HG03135 (cell line): ENCODE data around the gene COX8A.

Experiments
- ATAC-seq: cut with Tn5 transposase; IDR thresholded peaks from one replicate; pipeline ENCODE4 v1.9.1; 2021; ENCODE audit warnings: mild to moderate bottlenecking, moderate library complexity; ENCODE audit not compliant: unreplicated experiment

Gene COX8A

DNA sequence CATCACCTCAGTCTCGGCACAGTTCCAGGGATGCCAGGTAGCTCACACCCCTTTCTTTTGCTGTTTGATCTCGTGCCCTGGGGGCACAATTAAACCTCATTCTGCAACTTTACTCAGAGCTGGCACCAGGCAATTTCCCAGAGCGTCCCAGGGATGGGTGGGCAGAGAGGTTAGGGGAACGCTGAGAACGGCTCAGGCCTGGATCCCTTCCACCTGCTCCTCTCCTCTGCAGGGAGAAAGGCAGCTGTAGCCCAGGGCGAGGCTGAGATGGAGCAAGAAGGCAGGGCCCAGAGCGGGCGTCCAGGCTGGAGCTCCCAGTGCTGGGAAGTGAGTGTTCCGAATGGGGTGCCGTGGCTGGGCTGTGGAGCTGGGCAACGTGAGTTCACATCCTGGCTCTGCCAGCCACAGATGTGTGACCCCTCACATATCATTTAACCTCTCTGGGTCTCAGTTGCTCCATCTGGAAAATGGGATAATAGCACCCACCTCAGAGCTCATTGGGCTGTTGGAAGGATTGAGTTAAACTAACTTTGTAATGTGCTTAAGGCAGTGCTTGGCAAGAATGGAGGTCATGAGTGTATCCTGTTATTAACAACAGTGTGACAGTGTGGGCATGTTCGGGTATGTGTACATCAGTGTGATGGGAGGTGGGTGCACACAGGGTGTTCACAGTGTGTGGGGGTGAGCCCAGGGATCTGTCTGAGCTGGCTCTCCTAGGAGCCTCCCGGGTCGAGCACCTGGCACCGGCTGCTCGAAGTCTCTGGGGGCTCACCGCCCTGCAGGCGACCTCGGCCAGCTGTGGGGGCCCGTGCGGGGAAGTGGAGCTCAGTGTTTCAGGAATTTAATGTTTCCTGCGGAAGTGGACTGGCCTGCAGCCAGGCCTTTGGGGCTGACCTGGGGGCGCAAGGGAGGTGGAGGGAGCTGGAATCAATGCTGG, 27.3 kb downstream of the COX8A start:
- no peak for ATAC-seq

DNA sequence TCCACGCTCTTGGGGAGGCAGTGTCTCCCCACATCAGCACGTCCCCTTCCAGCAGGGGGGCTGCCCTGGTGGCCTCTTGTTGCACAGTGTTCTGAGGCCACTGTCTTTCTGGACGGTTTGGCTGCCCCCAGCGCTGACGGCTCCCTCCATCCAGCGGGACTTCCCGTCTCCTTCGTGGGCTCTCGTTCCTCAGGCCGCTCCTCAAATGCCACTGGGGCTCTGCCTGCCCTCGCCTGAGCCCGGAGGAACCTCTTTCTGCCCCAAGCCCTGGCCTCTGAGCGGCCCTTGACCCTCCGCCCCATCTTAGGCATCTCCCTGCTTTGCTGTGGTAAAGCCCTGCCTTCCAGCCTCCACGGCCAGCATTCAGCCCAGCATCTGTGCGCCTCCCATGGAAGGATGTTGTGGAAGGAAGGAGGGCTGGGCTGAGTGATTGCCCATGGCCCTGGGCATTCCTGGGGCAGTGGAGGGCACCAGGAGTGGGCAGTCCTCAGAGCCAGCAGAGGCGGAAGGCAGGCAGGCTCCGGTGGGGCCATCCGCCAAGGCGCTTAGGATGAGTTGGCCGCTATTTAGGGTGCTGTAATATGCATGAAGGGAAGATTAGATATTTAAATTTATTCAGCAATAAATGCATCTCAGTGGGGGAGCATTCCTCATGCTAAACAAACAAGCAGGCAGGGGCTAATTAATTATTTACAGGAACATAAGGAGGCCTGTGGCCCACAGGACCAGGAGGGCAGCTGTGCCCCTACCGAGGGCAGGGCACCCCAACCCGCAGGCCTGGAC, 29.6 kb downstream of the COX8A start:
- no peak for ATAC-seq

DNA sequence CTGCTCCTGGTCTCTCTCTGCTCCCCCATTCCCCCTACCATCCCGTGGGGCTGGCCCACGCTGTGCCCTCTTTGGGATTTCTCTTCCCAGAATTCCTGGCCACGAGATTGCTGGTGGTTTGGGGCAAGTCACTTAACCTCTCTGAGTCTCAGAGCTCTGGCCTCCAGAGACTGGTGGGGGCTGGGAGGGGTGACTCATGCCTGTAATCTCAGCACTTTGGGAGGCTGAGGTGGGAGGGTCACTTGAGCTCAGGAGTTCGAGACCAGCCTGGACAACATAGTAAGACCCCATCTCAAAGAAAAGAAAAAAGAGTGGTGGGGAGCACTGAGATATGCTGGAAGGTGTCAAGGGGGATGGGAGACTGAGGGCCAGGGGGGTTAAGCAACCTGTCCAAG, 30.2 kb downstream of the COX8A start:
- ATAC-seq: no peak

DNA sequence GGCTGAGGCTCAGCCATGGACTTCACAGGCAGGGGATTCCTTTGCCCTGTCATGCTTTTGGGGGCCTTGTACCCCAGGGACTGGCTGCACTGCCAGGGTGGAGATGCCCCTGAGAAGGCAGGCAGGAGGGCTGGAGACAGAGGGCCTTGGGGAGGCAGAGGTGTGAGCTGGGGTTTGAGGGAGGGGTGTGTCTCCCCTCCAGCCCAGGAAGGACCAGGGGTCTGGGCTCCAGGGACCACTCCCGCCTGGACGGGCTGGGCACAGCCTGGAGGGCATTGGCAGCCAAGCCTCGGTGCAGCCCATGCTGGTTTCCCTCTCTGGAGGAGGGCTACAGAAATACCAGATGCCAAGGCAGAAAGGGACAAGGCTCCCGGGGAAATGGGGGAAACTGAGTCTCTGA, 31.3 kb downstream of the COX8A start:
- no peak for ATAC-seq

DNA sequence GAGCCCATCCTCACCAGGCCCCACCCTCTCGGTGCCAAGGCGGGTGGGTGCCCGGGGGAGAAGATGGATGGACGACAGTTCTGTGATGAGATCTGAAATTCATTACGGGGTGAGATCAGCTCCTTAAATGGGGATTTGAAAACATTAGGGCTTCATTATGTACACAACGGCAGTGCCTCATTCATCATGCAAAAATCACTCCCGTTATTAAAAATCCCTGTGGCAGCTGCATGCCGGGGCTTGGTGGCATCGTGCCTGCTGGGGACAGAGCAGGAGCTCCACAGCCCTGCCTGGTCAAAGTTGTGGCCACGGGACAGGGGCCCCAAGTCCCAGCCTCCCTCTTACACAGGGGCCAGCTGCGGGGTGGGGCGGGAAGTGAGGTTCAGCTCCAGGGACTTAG, 32.0 kb downstream of the COX8A start:
- no peak for ATAC-seq

DNA sequence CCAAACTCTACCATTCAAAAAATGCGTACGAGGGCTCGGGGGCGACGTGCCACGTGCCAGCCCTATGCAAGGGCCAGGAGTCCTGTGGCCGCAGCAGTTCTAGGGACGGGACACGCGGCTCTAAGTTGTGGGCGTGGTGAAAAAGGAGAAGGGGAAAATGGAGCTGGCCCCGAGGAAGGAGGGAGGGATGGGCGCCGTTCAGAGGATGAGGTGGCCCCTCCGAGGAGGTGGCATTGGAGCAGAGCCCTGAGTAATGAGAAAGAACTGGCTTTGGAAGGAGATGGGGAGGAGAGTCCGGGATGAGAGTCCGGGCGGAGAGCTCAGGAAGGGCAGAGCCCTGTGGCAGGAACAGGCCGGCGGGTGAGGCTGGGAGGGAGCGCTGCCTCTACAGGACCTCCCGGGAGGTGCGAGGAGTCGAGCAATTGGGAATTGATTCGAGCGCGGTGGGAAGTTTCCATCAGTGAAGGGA, 32.8 kb downstream of the COX8A start:
- no peak for ATAC-seq

DNA sequence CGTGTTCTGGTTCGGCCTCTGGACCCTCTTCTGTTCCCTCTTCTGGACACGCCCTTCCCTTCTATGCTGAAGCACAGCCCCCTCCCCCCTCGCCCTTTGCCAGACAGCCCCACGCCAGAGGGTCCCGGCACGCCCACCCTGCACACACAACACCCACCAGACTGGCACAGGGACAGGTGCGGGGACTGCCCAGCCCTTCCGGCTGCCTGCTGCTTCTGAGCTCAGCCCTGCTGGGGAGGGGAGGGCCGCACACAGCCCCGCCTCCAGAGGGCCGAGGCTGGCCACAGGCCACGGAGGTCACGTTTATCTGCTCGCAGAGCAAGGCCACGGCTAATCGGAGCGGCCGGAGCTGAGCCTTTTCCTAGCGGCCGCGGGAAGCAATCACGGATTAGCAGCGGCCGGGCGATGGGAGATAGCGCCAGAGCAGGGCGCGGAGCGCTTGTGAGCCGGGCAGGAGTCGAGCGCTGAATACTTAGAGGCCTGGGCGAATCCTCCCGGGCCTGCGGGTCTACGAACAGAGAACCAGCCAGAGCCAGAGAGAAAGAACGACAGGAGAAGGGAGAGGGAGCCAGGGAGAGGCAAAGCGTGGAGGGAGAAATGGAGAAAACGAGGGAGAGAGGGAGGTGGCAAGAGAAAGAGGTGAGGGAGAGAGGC, 33.3 kb downstream of the COX8A start:
- no peak for ATAC-seq

DNA sequence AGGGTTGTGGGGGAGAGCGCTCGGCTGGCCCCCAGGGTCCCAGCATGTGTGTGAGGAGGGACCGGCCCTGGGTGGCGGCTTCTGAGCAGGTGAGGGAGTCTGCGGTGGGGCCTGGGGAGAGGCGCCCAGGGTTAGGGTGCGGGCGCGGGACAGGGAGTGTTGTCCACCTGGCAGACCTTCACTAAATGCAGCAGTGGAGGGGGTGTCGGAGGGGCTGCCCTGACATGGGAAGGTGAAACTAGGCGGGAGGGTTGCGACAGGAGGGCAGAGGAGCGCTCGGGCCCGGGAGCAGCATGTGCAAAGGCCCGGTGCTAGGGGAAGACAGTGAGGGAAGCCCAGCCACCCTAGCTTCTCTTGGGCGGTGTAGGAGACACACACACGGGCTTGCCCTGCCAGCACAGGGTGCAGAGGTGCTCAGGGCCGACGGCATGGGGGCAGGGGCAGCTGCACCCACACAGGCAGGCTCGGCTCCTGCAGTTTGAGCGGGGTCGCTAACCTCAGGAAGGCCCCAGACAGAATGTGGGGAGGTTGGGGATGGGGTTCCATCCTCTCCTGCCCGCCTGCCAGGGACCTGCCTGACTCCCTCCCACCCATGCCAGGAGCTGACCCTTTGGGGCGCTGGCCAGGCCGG, 34.0 kb downstream of the COX8A start:
- no peak for ATAC-seq

DNA sequence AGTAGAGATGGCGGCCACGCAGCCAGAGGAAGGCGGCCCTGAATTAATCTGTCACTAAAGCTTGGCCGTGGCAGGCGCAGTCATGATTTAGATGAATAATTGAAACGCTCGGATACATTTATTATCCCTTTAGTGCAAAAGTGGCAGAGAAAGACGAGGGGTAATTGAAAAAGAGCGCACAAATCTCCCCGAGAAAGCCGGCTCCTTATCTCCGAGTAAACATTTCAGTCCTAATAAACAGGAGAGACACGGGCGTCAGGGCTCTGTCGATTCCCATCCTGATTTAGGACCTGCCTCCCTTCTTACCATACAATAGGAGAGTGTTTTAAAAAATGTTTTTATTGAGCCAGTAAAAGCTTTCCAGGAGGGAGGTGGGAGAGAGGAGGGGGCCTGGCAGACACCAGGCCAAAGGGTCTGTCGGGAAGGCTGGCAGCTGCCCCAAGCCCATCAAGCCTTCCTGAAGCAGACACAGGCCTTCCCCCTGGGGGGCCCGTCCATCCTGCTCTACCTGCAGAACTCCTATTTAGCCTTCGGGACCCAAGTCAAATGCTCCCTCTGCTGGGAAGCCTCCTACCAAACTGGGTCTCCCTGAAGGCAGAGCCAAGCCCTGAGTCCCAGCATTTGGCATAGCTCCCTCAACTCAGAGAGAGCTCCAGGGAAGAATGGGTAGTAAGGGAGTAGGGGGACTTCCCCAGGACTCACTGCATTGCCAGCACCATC, 34.7 kb downstream of the COX8A start:
- no peak for ATAC-seq

DNA sequence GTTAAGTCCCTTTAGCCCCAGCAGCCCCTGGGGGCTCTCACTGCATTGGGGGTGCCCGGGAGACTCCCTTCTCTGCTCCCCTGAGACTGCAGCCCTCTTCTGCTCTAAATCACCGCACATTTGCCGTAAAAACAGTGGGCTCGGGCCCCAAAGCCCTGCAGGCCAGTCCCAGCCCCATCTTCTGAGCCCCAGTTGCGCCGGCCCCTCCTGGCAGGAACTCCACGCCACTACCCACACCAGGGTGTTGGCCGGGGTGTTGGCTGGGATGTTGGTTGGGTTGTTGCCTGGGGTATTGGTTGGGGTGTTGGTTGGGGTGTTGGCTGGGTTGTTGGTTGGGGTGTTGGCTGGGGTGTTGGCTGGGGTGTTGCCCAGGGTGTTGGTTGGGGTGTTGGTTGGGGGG, 35.3 kb downstream of the COX8A start:
- no peak for ATAC-seq

DNA sequence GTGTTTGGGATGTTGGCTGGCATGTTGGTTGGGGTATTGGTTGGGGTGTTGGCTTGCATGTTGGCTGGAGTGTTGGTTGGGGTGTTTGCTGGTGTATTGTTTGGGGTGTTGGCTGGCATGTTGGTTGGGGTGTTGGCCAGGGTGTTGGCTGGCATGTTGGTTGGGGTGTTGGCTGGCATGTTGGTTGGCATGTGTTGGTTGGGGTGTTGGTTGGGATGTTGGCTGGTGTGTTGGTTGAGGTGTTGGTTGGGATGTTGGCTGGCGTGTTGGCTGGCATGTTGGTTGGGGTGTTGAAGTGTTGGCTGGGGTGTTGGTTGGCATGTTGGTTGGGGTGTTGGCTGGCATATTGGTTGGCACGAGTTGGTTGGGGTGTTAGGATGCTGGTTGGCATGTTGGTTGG, 36.4 kb downstream of the COX8A start:
- no peak for ATAC-seq

DNA sequence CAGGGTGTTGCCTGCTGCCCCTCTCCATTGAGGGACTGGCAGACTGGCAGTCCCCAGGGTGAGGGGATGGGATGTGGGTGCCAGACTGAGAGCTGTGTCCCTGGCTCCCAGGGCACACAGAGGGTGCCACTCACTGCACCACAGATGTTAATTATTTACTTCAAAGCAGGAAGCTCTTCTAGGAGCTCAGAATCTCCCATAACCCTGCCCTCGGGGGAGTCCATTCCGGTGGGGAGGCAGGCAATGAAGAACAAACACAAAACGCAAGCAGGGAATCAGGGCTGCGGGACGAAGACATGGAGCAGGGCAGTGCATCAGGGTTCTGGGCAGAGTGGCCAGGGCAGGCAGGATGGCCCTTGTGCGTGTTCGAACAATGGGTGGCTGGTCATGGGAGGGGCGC, 37.0 kb downstream of the COX8A start:
- ATAC-seq: no peak

DNA sequence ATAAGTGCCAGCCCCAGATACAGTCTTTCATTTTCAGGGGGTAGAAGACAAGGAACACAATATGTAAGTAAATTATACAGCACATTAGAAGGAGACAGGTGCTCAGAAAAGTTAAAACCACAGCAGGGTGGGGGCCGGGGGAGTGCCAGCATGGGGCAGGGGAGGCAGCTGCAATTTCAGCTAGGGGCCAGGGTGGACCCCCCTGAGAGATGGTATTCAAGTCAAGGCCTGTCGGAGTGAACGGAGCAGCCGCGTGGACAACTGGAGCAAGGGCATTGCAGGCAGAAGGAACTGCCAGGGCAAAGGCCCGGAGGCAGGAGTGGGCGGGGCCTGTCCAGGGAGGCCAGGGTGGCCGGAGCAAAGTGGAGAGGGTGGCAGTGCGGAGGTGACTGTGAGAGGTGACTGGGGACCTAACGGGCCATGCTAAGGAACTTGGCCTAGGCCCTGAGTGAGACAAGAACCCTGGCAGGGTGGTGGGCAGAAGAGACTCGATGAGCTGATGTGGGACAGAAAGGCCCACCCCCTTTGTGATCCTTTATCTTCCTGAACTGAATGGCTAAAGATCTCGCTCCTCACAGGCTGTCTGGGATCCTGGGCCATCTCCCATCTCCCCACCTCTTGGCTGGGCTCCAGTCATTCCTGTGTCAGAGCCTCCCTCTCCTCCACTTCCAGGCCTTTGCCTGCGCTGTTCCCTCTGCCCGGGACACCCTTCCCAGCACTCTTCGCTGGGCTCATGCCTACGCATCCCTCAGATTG, 38.9 kb downstream of the COX8A start:
- no peak for ATAC-seq

DNA sequence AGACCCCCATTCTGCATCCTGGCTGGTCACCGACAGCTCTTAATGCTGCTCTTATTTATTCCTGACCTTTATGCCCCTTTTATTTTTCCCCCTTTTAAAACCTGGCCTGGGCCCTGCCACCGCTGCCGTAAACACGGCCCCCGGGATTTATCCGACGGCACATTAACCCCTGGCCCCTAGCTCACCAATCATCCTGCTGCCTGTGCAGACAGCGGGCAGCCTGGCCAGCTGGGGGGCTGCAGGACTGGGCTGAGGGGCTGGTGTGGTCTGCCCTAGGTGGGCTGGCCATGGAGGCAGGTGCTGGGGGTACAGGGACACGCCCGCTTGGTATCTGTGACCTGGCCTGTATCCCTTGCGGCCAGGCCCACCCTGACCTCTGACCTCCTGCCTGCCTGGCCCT, 39.9 kb downstream of the COX8A start:
- no peak for ATAC-seq

DNA sequence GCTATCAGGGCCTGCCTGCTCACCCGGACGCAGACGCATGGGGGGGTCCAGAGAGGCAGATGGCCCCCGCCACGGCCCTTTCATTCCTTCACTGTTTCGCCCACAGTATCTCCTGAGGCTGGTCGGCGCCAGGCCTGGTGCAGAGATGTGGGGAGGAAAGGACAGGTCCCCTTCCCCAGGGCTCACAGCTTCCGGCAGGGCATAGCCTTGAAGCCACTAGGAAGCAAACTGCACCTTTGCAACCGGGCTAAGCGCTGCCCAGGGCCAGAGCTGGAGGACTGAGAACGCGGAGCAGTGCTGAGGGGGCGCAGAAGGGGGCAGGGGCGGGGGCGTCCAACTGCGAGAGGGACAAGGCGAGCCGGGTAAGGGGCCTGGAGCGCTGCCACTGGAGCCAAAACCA, 41.1 kb downstream of the COX8A start:
- no peak for ATAC-seq

DNA sequence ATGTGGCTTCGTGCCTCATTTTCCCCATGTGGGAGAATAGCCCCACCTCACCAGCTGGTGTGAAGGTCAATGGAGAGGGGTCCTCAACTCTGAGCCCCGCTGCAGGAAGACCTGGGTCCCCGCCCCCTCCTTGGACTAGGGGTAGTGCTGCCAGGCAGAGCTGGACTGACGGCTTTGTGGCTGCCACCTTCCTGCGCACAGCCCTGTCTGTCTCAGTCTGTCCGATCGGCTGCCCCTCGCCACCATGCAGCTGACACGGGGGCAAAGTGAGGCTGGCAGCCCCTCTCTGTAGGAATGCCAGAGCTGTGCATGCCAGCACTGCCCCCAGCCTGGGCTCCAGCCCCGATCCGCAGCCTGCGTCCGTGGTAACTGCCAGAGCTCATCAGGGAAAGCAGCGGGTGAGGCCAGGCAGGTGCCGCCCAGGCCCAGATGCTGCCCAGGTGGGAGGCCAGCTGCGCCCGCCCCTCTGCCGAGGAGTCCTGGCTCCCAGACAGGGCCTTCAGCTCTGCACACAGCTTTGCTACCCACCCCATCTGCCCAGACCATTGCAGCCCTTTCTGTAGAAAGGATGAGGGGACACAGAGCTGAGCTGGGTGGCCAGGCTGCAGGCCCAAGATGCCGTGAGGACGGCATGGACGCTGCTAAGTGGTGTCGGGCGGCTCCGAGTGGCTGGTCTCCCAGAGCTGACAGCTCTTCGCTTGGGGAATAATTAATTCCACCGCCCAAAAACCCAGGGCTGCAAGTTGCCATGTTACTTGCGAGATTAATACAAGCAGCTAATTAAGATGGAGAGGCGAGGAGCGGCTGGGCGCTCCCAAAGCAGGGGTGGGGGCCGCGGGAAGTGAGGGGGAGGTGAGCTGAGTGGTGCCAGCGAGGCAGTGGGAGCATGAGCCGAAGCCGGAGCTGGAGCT, 41.8 kb downstream of the COX8A start:
- no peak for ATAC-seq

DNA sequence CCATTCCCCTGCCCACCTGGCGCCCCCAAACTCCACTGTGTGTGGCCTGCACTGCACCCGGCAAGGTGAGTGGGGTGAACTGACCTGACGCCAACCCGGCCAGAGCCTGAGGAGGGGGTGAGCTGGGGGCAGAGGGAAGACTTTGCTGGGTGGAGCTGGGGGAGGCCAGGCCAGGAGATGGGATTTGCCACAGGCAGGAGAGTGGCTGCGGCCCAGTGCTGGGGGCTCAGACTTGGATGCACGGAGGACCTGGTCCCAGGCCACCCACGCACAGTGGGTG, 43.5 kb downstream of the COX8A start:
- ATAC-seq: no peak

DNA sequence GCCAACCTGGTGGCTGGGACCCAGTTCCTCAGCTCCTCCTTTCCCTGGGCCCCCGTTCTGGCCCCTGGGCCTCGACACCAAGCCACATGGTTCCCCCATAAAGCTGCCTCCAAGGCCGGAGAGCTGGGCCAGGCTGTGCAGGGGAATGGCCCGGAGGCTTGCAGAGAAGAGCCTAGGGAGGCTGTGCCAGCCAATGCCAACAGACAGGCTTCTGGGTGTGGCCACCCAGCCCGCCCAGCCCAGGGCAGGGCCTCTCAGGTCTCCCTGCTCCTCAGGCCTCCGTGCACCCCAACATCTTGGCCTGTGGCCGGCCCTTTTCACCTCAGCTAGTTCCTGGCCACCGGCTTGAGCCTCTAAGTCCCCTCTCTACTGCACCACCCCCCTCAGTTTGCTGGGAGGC, 43.9 kb downstream of the COX8A start:
- ATAC-seq: no peak
